Psoas muscle (tissue), 8 donors: Measurements from ENCODE around the gene KRTAP5-8. TPM values are rescaled to one million over a fixed set of nuclear protein-coding genes. Genes with fewer than 3 reads are reported as not detected.
"Not testable (repeated sequence)": the region's sequence is repeated elsewhere in the genome, so short reads cannot be mapped to it uniquely, and the experiment has no call there.

Experiments used
- ATAC-seq, 4 donors: fragments of 200-7000 bp; cut with Tn5 transposase; one replicate each; pipeline ENCODE4 v1.9.1; 2020; ENCODE audit warnings: moderate library complexity in 3 of 4, mild to moderate bottlenecking in 2 of 4
- DNase-seq, 2 donors: peaks; one replicate each; pipeline ENCODE4 v3.0.0-alpha.2; 2020
- H3K27ac ChIP-seq: fragments of 200-600 bp; one replicate; pipeline ENCODE4 v1.8.0; 2022
- H3K27me3 ChIP-seq, 3 donors: fragments of 200-600 bp in 1 of 3; one replicate each; pipeline versions ENCODE4 v1.6.1 to v1.8.0; 2013 to 2022; ENCODE audit warnings: low read length in 2 of 3, mild to moderate bottlenecking in 2 of 3, moderate library complexity in 1 of 3; ENCODE audit not compliant: insufficient read depth in 3 of 3
- H3K36me3 ChIP-seq, 2 donors: fragments of 200-600 bp in 1 of 2; one replicate each; pipeline versions ENCODE4 v1.6.1 to v1.8.0; 2013 to 2022; ENCODE audit warnings: low read depth in 1 of 2, mild to moderate bottlenecking in 1 of 2, moderate library complexity in 1 of 2; ENCODE audit not compliant: insufficient read depth in 1 of 2
- H3K4me1 ChIP-seq: fragments of 200-600 bp; one replicate; pipeline ENCODE4 v1.8.0; 2022
- H3K4me3 ChIP-seq: fragments of 200-600 bp; one replicate; pipeline ENCODE4 v1.8.0; 2022; ENCODE audit warnings: mild to moderate bottlenecking
- H3K9me3 ChIP-seq: fragments of 200-600 bp; one replicate; pipeline ENCODE4 v1.8.0; 2022
- CTCF ChIP-seq: fragments of 200-600 bp; IDR thresholded peaks from one replicate; pipeline ENCODE4 v1.8.0; 2022; ENCODE audit warnings: antibody characterized with exemption
- WGBS, 3 donors: extraction: QIAGEN DNeasy Blood & Tissue Kit; methylation state at CpG; one replicate each; pipeline versions ENCODE4 v1.1.6 to v1.1.7; 2013; 5-methylcytosine and 5-hydroxymethylcytosine counted together
- intact Hi-C, 2 donors: fragments of 100-400 bp; cut with DNase I; formaldehyde crosslinking; loops; one replicate each; pipeline versions ENCODE4 v1.11.0 to v1.14.2; 2022
- polyA plus RNA-seq, 3 donors: library from polyadenylated mRNA; stranded (reverse); fragments of 200-250 nt; gene quantifications; one replicate each; pipeline ENCODE4 v1.2.3, GENCODE V29; 2013
- total RNA-seq, 4 donors: library from RNA; stranded (reverse); fragmentation: NEBNext Ultra II Directional in 2 of 4; extraction: Animal tissue kit (Norgen Biotek cat#: 25700) in 2 of 4; gene quantifications; one replicate each; pipeline versions ENCODE4 v1.2.1 to v1.2.4, GENCODE V29; 2021 to 2023
- donor health status: healthy with polysubstance abuse.
- donor health status: DM: no; HTN: no; CAD: no; lungs with moderate emphysema.
- donor health status: Bipolar disorder and iron deficiency.
- donor health status: healthy.
- donor health status: DM: yes; HTN: yes; CAD: no.
- donor health status: DM: no; HTN: no; CAD: no.
- donor health status: DM: no; HTN: no; CAD: no.
- donor health status: DM: yes; HTN: yes; CAD: no.

KRTAP5-8 gene
- total and polyA plus RNA-seq, 7 donors, result not detected

- Histone ChIP-seq H3K27me3 (no peaks in the 10 kb centered on the region), H3K4me3 (no peak overlapping the region), H3K27ac (no peak overlapping the region), H3K4me1 (no peaks in the 10 kb centered on the region), H3K36me3 (no peaks in the 10 kb centered on the region), H3K9me3 (no peaks in the 10 kb centered on the region)
- WGBS, 3 donors, result 75 to 78% (median 76%) methylated on average over 9 of the region's 9 CpGs
- DNase-seq (no peak), ATAC-seq (peak in 1 of 4 donors; percentile 34)
- intact Hi-C loops, result no loop called here
- TF ChIP-seq CTCF, result no peak
Observed at GRCh38 chr11:71537537-71537936, 288 bp upstream of the KRTAP5-8 start.

- Histone ChIP-seq H3K9me3 (no peaks in the 10 kb centered on the region), H3K27me3 (no peaks in the 10 kb centered on the region), H3K4me3 (no peak overlapping the region), H3K27ac (no peak overlapping the region), H3K4me1 (no peaks in the 10 kb centered on the region), H3K36me3 (no peaks in the 10 kb centered on the region)
- 67 to 76% (median 73%) methylated on average over 4 of the region's 4 CpGs for WGBS, 3 donors
- no peak for ATAC-seq
- no peak for TF ChIP-seq CTCF
- DNase-seq, result no peak
- intact Hi-C loops, result no loop called here
Observed at GRCh38 chr11:71538666-71538990, 803 bp downstream of the KRTAP5-8 start.

- DNase-seq (no peak), ATAC-seq (no peak)
- H3K4me1 ChIP-seq, result no peaks in the 10 kb centered on the region
- H3K36me3 ChIP-seq, result no peaks in the 10 kb centered on the region
- intact Hi-C loops, result no loop called here
- no peaks in the 10 kb centered on the region for H3K27me3 ChIP-seq
- no peak overlapping the region for H3K27ac ChIP-seq
- H3K9me3 ChIP-seq, result no peaks in the 10 kb centered on the region
- TF ChIP-seq CTCF, result no peak
- no peak overlapping the region for H3K4me3 ChIP-seq
- 83 to 85% (median 84%) methylated on average over 11 of the region's 11 CpGs for WGBS, 3 donors
Observed at GRCh38 chr11:71539017-71539416, 1.2 kb downstream of the KRTAP5-8 start.

GRCh38 chr11:71539971-71540370 lies 2.1 kb downstream of the KRTAP5-8 start:
- DNase-seq, H3K9me3 ChIP-seq, H3K36me3 ChIP-seq, H3K4me1 ChIP-seq, ATAC-seq, H3K4me3 ChIP-seq, H3K27ac ChIP-seq, H3K27me3 ChIP-seq, intact Hi-C loops: not testable (repeated sequence)
- 94 to 97% (median 96%) methylated on average over 11 of the region's 11 CpGs for WGBS, 3 donors

DNA sequence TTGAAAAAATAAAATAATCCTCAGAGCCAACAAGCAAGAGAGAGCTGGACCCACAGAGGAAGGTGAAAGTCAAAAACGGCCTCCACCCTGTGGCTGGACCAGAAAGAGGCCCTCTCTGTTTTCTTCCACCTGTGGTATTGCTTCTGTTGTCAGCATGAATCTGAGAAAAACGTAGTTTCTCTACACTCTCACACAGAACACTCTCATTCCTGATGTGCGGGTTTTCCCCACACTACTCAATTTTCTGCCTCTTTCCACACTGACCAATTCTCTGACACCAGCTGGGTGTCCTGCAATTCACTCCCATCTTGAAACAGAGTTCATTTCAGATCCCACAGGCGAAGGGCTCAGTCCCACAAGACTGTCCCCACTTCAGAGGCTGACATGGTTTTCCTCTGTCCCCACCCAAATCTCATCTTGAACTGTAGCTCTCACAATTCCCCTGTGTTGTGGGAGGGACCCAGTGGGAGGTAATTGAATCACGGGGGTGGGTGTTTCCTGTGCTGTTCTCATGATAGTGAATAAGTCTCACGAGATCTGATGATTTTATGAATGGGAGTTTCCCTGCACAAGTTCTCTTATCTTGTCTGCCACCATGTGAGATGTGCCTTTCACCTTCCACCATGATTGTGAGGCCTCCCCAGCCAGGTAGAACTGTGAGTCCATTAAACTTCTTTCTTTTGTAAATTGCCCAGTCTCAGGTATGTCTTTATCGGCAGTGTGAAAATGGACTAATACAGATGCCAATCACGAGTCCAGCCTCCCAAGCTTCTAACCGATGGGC lies 2.9 kb downstream of the KRTAP5-8 start:
- ATAC-seq, intact Hi-C loops, DNase-seq, H3K27me3 ChIP-seq, H3K9me3 ChIP-seq, H3K4me1 ChIP-seq, H3K27ac ChIP-seq, H3K4me3 ChIP-seq, H3K36me3 ChIP-seq: not testable (repeated sequence)
- WGBS, 3 donors, result 86 to 90% (median 89%) methylated on average over 9 of the region's 9 CpGs

GRCh38 chr11:71542382-71542781 lies 4.6 kb downstream of the KRTAP5-8 start:
- intact Hi-C loops, result no loop called here
- H3K4me3 ChIP-seq, result no peak overlapping the region
- TF ChIP-seq CTCF, result no peak
- ATAC-seq (no peak), DNase-seq (no peak)
- H3K27me3 ChIP-seq, result no peaks in the 10 kb centered on the region
- 90 to 94% (median 93%) methylated on average over 7 of the region's 7 CpGs for WGBS, 3 donors
- H3K36me3 ChIP-seq, result no peaks in the 10 kb centered on the region
- no peak overlapping the region for H3K27ac ChIP-seq
- no peaks in the 10 kb centered on the region for H3K4me1 ChIP-seq
- no peaks in the 10 kb centered on the region for H3K9me3 ChIP-seq
